PC-9 (cell line): ENCODE measurements around the gene MUC13. TPM values are rescaled to one million over a fixed set of nuclear protein-coding genes. Genes with fewer than 3 reads are reported as not detected.
A peak's percentile ranks its signal among the peaks of the same experiment; 100 is the strongest.

ENCODE experiments used
- BruUV-seq: library from RNA; stranded (reverse); fragments of 400-500 nt; replicated peaks from 2 replicates; lab custom pipeline; 2021; lab: Mats Ljungman, UMichigan
- CTCF ChIA-PET: fragments of 300-600 bp; sonication (Branson Sonifier 250); formaldehyde crosslinking; loops from one replicate; lab custom pipeline; 2022; ENCODE audit warnings: antibody characterized with exemption; lab: Charles Lee
- POLR2A ChIA-PET: fragments of 300-600 bp; sonication (Branson Sonifier 250); formaldehyde crosslinking; loops from one replicate; lab custom pipeline; 2022; ENCODE audit warnings: antibody characterized with exemption; ENCODE audit not compliant: unreplicated experiment; lab: Charles Lee
- DNase-seq, 2 experiments: peaks; one replicate each; pipeline versions ENCODE4 v3.0.0 to v3.0.0-alpha.2; 2015 to 2022; ENCODE audit warnings: mixed read lengths in 1 of 2
- H2AFZ ChIP-seq: fragments of 200-600 bp; sonication (generic); 2 replicates; pipeline ENCODE4 v1.8.1; 2017; ENCODE audit warnings: antibody characterized with exemption
- H3F3A ChIP-seq: fragments of 200-600 bp; sonication (generic); 2 replicates; pipeline ENCODE4 v1.8.1; 2017; ENCODE audit warnings: antibody characterized with exemption, mild to moderate bottlenecking, low read depth; ENCODE audit not compliant: insufficient read depth
- H3K27ac ChIP-seq: fragments of 200-600 bp; sonication (generic); 2 replicates; pipeline ENCODE4 v1.6.1; 2016; ENCODE audit warnings: mixed run types
- H3K27me3 ChIP-seq: fragments of 200-600 bp; sonication (generic); 2 replicates; pipeline ENCODE4 v1.6.1; 2016; ENCODE audit warnings: low read depth, mixed run types; ENCODE audit not compliant: insufficient read depth
- H3K36me3 ChIP-seq: fragments of 200-600 bp; sonication (generic); 2 replicates; pipeline ENCODE4 v1.6.1; 2016; ENCODE audit warnings: low read depth, mixed run types
- H3K4me1 ChIP-seq: fragments of 200-600 bp; sonication (generic); replicated peaks from 2 replicates; pipeline ENCODE4 v1.6.1; 2016; ENCODE audit warnings: mixed run types; ENCODE audit not compliant: insufficient read depth
- H3K4me2 ChIP-seq: fragments of 200-600 bp; sonication (generic); 2 replicates; pipeline ENCODE4 v1.6.1; 2017; ENCODE audit warnings: mixed run types
- H3K4me3 ChIP-seq: fragments of 200-600 bp; sonication (generic); 2 replicates; pipeline ENCODE4 v1.6.1; 2016; ENCODE audit warnings: mixed run types
- H3K79me2 ChIP-seq: fragments of 200-600 bp; sonication (generic); 2 replicates; pipeline ENCODE4 v1.6.1; 2017; ENCODE audit warnings: low read depth, mixed run types
- H3K9me2 ChIP-seq: fragments of 200-600 bp; sonication (generic); 2 replicates; pipeline ENCODE4 v1.8.1; 2017; ENCODE audit warnings: mild to moderate bottlenecking; ENCODE audit not compliant: insufficient read depth
- H3K9me3 ChIP-seq: fragments of 200-600 bp; sonication (generic); 2 replicates; pipeline ENCODE4 v1.8.1; 2016; ENCODE audit warnings: low read depth; ENCODE audit not compliant: insufficient read depth
- H4K20me1 ChIP-seq: fragments of 200-600 bp; sonication (generic); 2 replicates; pipeline ENCODE4 v1.8.1; 2017; ENCODE audit not compliant: insufficient read depth
- EZH2 ChIP-seq: fragments of 200-600 bp; sonication (generic); IDR thresholded peaks from 2 replicates; pipeline ENCODE4 v1.8.0; 2017; ENCODE audit warnings: antibody characterized with exemption, low read depth
- intact Hi-C: fragments of 100-400 bp; cut with micrococcal nuclease; formaldehyde crosslinking; loops from one replicate; pipeline ENCODE4 v1.10.0; 2022; ENCODE audit not compliant: unreplicated experiment
- total RNA-seq: library from RNA; stranded (reverse); gene quantifications from 2 replicates; pipeline ENCODE4 v1.2.3, GENCODE V29; 2021
- TF ChIP-seq, protein P1 (sequence below): fragments of 200-600 bp; sonication (generic); conservative IDR thresholded peaks from 2 replicates; pipeline ENCODE4 v1.6.1; 2017; ENCODE audit warnings: mixed run types, antibody characterized with exemption, mild to moderate bottlenecking, moderate library complexity

The MUC13 gene
- total RNA-seq, 1 experiment from 2014 or later = not detected

DNA sequence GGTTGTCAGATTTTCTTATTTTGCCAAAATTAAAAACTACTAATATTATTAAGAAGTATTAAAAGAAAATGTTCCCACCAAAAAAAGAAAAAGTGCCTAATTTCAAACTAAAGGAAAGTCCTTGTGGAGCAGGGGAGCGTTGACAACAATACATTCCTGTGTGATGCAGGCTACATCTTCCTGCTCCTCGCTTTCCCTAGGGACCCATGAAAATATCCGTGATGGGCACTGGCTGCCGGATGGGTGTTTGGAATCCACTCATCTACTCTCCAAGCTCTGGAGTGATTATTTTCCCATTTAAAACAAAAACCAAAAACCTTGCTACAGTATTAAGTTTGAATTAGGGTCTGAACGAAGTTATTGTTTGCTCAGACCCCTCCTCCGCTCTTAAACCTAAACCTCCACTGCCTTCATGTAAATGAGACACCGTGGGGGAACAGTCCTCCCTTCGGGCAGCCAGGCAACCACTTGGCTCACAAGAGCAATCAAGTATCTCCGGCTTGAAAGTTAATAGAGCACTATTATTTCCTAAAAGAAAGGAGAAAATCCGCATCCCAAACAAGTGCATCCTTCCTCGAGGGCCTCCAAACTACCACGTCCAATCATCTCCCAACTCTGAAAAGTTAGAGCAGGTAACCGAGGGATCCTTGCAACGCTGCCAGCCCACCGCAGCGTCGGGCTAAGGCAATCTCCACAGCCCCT, 48.9 kb downstream of the MUC13 start:
- TSS peak; percentile 34 for BruUV-seq
- CTCF ChIA-PET = no interaction called here
- Histone ChIP-seq H3K4me2 (peak overlapping the region; percentile 92), H3K9me2 (no peaks in the 10 kb centered on the region), H3K4me3 (peak overlapping the region; percentile 84), H3K27me3 (no peaks in the 10 kb centered on the region), H3K27ac (peak overlapping the region; percentile 69), H3F3A (peaks cover 31% of the 10 kb centered on the region), H3K4me1 (peaks cover 58% of the 10 kb centered on the region), H2AFZ (peak overlapping the region; percentile 76; the same call in 1 of the 2 replicates), H3K36me3 (peaks cover 14% of the 10 kb centered on the region; the same call in 1 of the 2 replicates), H4K20me1 (no peaks in the 10 kb centered on the region), H3K9me3 (no peaks in the 10 kb centered on the region), H3K79me2 (peaks cover 59% of the 10 kb centered on the region)
- POLR2A ChIA-PET = interaction anchor here (0.7 kb wide), 1 partner anchor 705 kb away, joined by 8 read pairs; no protein-coding TSS in a partner anchor
- TF ChIP-seq EZH2 = no peak
- TF ChIP-seq, protein P1, sequence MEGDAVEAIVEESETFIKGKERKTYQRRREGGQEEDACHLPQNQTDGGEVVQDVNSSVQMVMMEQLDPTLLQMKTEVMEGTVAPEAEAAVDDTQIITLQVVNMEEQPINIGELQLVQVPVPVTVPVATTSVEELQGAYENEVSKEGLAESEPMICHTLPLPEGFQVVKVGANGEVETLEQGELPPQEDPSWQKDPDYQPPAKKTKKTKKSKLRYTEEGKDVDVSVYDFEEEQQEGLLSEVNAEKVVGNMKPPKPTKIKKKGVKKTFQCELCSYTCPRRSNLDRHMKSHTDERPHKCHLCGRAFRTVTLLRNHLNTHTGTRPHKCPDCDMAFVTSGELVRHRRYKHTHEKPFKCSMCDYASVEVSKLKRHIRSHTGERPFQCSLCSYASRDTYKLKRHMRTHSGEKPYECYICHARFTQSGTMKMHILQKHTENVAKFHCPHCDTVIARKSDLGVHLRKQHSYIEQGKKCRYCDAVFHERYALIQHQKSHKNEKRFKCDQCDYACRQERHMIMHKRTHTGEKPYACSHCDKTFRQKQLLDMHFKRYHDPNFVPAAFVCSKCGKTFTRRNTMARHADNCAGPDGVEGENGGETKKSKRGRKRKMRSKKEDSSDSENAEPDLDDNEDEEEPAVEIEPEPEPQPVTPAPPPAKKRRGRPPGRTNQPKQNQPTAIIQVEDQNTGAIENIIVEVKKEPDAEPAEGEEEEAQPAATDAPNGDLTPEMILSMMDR = no peak
- DNase-seq = no peak
- intact Hi-C loops = loop anchor here (2.0 kb wide), 1 partner anchor 99 kb away; no protein-coding TSS in a partner anchor

GRCh38 chr3:124884474-124885101, 50.0 kb downstream of the MUC13 start:
- Histone ChIP-seq H2AFZ (no peak overlapping the region), H3K79me2 (peaks cover 68% of the 10 kb centered on the region), H4K20me1 (no peaks in the 10 kb centered on the region), H3K9me2 (no peaks in the 10 kb centered on the region), H3K4me3 (peak overlapping the region; percentile 84; the same call in 1 of the 2 replicates), H3K27me3 (no peaks in the 10 kb centered on the region), H3K9me3 (no peaks in the 10 kb centered on the region), H3K4me1 (peaks cover 69% of the 10 kb centered on the region), H3K36me3 (peaks cover 14% of the 10 kb centered on the region; the same call in 1 of the 2 replicates), H3F3A (peaks cover 42% of the 10 kb centered on the region), H3K4me2 (peak overlapping the region; percentile 92), H3K27ac (peak overlapping the region; percentile 69; the same call in 1 of the 2 replicates)
- TF ChIP-seq, protein P1 = no peak
- TF ChIP-seq EZH2 = no peak
- no TSS peak for BruUV-seq
- intact Hi-C loops = no loop called here
- ChIA-PET POLR2A (no interaction called here), CTCF (no interaction called here)
- no peak for DNase-seq

DNA sequence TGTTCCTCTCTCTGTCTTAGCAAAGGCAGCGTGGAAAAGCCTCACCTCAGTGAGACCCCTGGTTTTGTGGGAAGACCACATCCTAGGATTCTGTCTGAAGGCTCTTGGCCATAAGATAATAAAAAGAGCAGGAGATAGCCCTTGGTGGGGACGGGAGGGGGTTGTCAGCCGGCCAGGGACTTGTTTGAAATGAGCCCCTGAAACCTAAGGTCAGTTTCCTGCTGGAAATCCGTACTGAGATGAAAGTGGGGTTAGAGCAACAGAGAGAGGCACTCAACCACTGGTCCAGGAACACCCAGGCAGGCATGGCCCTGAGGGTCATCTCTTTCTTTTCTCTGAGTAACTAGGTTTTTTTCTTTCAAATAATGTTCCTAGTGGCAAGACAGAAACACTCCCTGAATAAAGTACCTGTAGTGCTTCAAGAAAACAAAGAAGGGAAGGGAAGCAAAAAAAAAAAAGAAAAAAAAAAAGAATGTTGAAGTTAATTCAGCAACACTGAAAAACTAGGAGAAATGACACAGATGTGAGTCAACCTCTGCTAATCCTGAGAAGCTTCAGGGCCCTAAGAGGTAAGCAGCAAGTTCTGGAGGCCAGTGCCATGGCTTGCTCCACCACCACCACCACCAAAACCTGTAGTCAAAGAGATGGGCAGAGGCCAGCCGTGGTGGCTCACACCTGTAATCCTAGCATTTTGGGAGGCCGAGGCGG, 50.6 kb downstream of the MUC13 start:
- intact Hi-C loops = no loop called here
- POLR2A ChIA-PET = interaction anchor here (0.7 kb wide), 1 partner anchor 200 kb away, joined by 4 read pairs; no protein-coding TSS in a partner anchor
- H3K4me1 ChIP-seq = peaks cover 75% of the 10 kb centered on the region

More for the DNA sequence above, 50.6 kb downstream of the MUC13 start:
- peaks cover 48% of the 10 kb centered on the region for H3F3A ChIP-seq
- no peaks in the 10 kb centered on the region for H3K27me3 ChIP-seq
- DNase-seq = no peak
- BruUV-seq = no TSS peak
- no peak overlapping the region for H2AFZ ChIP-seq
- H3K9me2 ChIP-seq = no peaks in the 10 kb centered on the region
- H3K9me3 ChIP-seq = no peaks in the 10 kb centered on the region
- H3K79me2 ChIP-seq = peaks cover 68% of the 10 kb centered on the region
- H3K27ac ChIP-seq = peak overlapping the region; percentile 69; the same call in 1 of the 2 replicates
- H4K20me1 ChIP-seq = no peaks in the 10 kb centered on the region
- CTCF ChIA-PET = no interaction called here
- TF ChIP-seq, protein P1 = no peak
- no peak for TF ChIP-seq EZH2
- peaks cover 14% of the 10 kb centered on the region; the same call in 1 of the 2 replicates for H3K36me3 ChIP-seq
- H3K4me2 ChIP-seq = peak overlapping the region; percentile 92
- H3K4me3 ChIP-seq = no peak overlapping the region
